ENCODE measurements around the gene DHRS3. TPM values are rescaled to one million over a fixed set of nuclear protein-coding genes. Genes with fewer than 3 reads are reported as not detected.
A peak's percentile ranks its signal among the peaks of the same experiment; 100 is the strongest.
"Not testable (repeated sequence)": the region's sequence is repeated elsewhere in the genome, so short reads cannot be mapped to it uniquely, and the experiment has no call there.

The DHRS3 gene
- total and polyA plus RNA-seq, 2 of the 13 experiments (the other 11 are each of a cell fraction or from before 2014, with no cell fraction given), result 48.5 to 90.5 TPM

DNA sequence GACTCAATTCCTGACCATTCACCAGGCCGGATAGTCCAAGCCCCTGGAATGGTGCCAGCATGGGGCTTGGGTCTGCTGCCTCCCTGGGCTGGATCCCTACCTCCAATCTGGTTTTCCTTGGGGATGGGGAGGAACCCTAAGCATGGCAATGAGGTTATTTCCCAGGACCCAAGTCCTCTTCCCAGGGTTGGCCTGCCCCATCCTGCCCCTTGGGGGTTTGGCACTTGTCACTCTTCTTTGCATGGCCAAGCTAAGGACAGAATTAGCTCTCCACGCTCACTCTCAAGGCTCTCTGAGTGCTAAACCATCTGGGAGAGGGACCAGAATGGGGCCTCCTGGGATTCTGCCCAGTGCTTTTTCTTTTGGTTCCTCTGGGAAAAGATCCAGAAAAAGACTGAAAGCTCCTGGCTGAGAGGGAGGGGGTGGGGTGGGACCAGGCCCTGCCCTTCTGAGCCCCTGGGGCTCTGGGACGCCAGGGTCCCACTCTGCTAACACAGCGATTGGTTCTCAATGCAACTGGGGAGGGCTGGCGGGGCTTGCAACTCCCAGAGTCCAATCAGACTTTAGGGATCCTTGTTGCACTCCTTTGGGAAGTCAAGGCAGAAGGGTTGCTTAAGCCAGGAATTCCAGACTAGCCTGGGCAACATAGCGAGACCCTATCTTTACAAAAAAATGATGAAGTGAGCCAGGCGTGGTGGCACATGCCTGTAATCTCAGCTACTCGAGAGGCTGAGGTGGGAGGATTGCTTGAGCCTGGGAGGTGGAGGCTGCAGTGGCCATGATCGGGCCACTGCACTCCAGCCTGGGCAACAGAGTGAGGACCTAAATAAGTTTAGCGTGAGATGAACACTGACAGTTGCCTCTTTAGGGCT lies 52.7 kb downstream of the DHRS3 start:
- H3K4me3 ChIP-seq (replicated peaks in 1 of 3; ENCODE audit: insufficient read depth in 1 of 3, low read depth in 2 of 3, low read length in 3 of 3), result no peak overlapping the region
- TF ChIP-seq RELA (CRISPR knock-in tag; IDR thresholded peaks at IDR 0.05) (no peak), SOX13 (IDR thresholded peaks at IDR 0.05) (no peak), SOX13 (CRISPR knock-in tag; conservative IDR thresholded peaks at IDR 0.05 in 1 of 2, IDR thresholded peaks at IDR 0.05 in 1 of 2) (no peak), ZNF672 (CRISPR knock-in tag; IDR thresholded peaks at IDR 0.05) (no peak)
- ATAC-seq (peak; percentile 17), DNase-seq (ENCODE audit: low spot score) (no peak), FAIRE-seq (no peak)
- no peaks in the 10 kb centered on the region for H3K79me2 ChIP-seq (ENCODE audit: insufficient read depth, low read length)
- no peak overlapping the region for H3K4me2 ChIP-seq (ENCODE audit: low read depth, low read length)
- 89% methylated on average over 9 of the region's 10 CpGs for WGBS (ENCODE audit: low lambda C conversion rate)
- ChIA-PET CTCF (ENCODE audit: low intra/inter-chr PET ratio, low total read pairs) (no interaction called here), POLR2A (no interaction called here)
- in situ Hi-C loops (cut with HindIII; ENCODE audit: extremely low pct_ligation_motif_present, low pct_unique_long_range_greater_than_20kb), result no loop called here
- BruUV-seq (replicated peaks), result no TSS peak
- H3K27me3 ChIP-seq (ENCODE audit: control insufficient read depth in 1 of 2, insufficient read depth in 2 of 2, low read length in 2 of 2), result no peaks in the 10 kb centered on the region
- H4K20me1 ChIP-seq (ENCODE audit: insufficient read depth, low read length), result no peaks in the 10 kb centered on the region
- peaks cover 16 to 21% of the 10 kb centered on the region in 2 experiments; a peak in 4 of 5 replicates for H3K36me3 ChIP-seq (replicated peaks in 1 of 2; ENCODE audit: control insufficient read depth in 1 of 2, insufficient read depth in 2 of 2, low read length in 2 of 2)
- peaks cover 22% of the 10 kb centered on the region for H3K9me3 ChIP-seq (ENCODE audit: low read length)
- 0 out of 2 replicates have a peak, but pooled peaks cover 3% of the 10 kb centered on the region for H3K4me1 ChIP-seq (ENCODE audit: insufficient read depth, low read length)
- no peak overlapping the region for H3K9ac ChIP-seq (ENCODE audit: insufficient read depth, low read depth, low read length)
- no peak overlapping the region for H2AFZ ChIP-seq (ENCODE audit: low read length)
- H3K27ac ChIP-seq (ENCODE audit: extremely low read length, insufficient read depth, low read length), result no peak overlapping the region
- intact Hi-C loops (cut with micrococcal nuclease; ENCODE audit: unreplicated experiment), result no loop called here

DNA sequence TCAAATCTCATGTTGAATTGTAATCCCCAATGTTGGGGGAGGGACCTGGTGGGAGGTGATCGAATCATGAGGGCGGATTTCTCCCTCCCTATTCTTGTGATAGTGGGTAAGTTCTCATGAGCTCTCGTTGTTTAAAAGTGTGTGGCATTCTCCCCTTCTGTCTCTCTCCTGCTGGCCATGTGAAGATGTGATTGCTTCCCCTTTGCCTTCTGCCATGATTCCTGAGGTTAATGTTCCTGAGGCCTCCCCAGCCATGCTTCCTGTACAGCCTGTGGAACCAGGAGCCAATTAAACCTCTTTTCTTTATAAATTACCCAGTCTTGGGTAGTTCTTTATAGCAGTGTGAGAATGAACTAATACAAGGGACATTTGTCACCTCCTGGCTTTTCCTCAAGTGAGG lies 53.8 kb downstream of the DHRS3 start:
- FAIRE-seq; CTCF ChIA-PET (ENCODE audit: low intra/inter-chr PET ratio, low total read pairs): not testable (repeated sequence)

More for the DNA sequence above, 53.8 kb downstream of the DHRS3 start:
- H4K20me1 ChIP-seq (ENCODE audit: insufficient read depth, low read length); intact Hi-C loops (cut with micrococcal nuclease; ENCODE audit: unreplicated experiment); H3K4me1 ChIP-seq (ENCODE audit: insufficient read depth, low read length); BruUV-seq (replicated peaks); H3K27me3 ChIP-seq (ENCODE audit: control insufficient read depth in 1 of 2, insufficient read depth in 2 of 2, low read length in 2 of 2); in situ Hi-C loops (cut with HindIII; ENCODE audit: extremely low pct_ligation_motif_present, low pct_unique_long_range_greater_than_20kb); H3K27ac ChIP-seq (ENCODE audit: extremely low read length, insufficient read depth, low read length); DNase-seq (ENCODE audit: low spot score); H2AFZ ChIP-seq (ENCODE audit: low read length); H3K4me3 ChIP-seq (replicated peaks in 1 of 3; ENCODE audit: insufficient read depth in 1 of 3, low read depth in 2 of 3, low read length in 3 of 3); H3K9ac ChIP-seq (ENCODE audit: insufficient read depth, low read depth, low read length); H3K4me2 ChIP-seq (ENCODE audit: low read depth, low read length); ATAC-seq; H3K79me2 ChIP-seq (ENCODE audit: insufficient read depth, low read length): not testable (repeated sequence)
- POLR2A ChIA-PET, result interaction anchor here (1.1 kb wide), 1 partner anchor 15 kb away, joined by 3 read pairs; no protein-coding TSS in a partner anchor
- Histone ChIP-seq H3K36me3 (replicated peaks in 1 of 2; ENCODE audit: control insufficient read depth in 1 of 2, insufficient read depth in 2 of 2, low read length in 2 of 2) (peaks cover 13 to 15% of the 10 kb centered on the region in 2 experiments; a peak in 4 of 5 replicates), H3K9me3 (ENCODE audit: low read length) (peaks cover 22% of the 10 kb centered on the region)
- WGBS (ENCODE audit: low lambda C conversion rate), result 68% methylated on average over 3 of the region's 3 CpGs
